ENCODE measurements around the gene STK32B. TPM values are rescaled to one million over a fixed set of nuclear protein-coding genes. Genes with fewer than 3 reads are reported as not detected.

Gene STK32B
- total and polyA plus RNA-seq, 2 experiments from 2014 or later: 0.71 to 2.3 TPM

DNA sequence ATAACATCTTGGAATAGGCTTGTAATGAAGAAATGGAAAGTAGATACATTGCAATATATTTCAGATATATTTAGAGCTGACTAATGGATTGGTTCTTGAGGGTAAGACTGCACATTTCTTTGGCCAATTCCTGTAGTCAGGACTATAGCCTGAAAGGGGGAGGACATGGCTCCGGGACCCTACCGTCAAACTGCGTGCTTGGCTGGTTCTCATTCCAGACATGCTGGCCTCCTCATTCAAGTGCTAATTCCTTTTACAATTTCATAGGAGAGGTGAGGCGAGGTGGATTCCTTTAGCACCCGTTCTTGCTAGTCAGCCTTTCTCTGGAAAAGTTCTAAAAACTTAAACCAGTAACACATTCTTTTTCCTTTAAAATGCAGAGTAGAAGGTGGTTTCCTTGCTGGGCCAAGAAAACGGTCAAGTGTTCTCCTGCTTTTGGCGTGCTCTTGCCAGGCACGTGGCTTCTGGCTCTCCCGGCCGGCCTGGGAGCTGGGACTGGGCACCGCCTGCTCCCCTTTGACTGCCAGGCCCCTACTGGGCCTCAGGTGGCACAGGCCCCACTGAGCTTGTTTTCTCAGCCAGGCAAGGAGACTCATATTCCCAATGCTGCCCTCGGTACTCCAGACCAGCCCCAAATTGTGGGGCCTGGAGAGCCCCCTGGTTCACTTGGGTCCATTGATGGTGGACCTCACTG, 167.2 kb downstream of the STK32B start:
- Histone ChIP-seq H3K79me2 (replicated peaks; ENCODE audit: insufficient read depth) (no peaks in the 10 kb centered on the region), H3K4me1 (ENCODE audit: insufficient read depth) (peaks cover 10% of the 10 kb centered on the region), H3K9me2 (ENCODE audit: insufficient read depth) (no peaks in the 10 kb centered on the region; the same call in 1 of the 2 replicates), H3F3A (replicated peaks; ENCODE audit: low read depth) (no peaks in the 10 kb centered on the region), H2AFZ (no peak overlapping the region), H3K36me3 (ENCODE audit: insufficient read depth) (peaks cover 3% of the 10 kb centered on the region; the same call in 1 of the 2 replicates), H3K27me3 (ENCODE audit: insufficient read depth) (no peaks in the 10 kb centered on the region), H4K20me1 (replicated peaks; ENCODE audit: insufficient read depth) (no peaks in the 10 kb centered on the region), H3K27ac (ENCODE audit: low read depth) (no peak overlapping the region), H3K4me3 (no peak overlapping the region), H3K4me2 (peak overlapping the region; percentile 34; the same call in 1 of the 2 replicates)
- Mint-ChIP-seq H3K9me3 (peaks cover 27% of the 10 kb centered on the region), H3K27ac (no peak overlapping the region), H3K36me3 (ENCODE audit: low read depth) (peaks cover 12% of the 10 kb centered on the region; the same call in 1 of the 3 replicates), H3K4me3 (no peak overlapping the region), H3K4me1 (peaks cover 26% of the 10 kb centered on the region), H3K27me3 (ENCODE audit: insufficient read depth, low read depth, poor library complexity) (peaks cover 8% of the 10 kb centered on the region)
- peak; percentile 67 for ATAC-seq
- TF ChIP-seq CREB1 (CRISPR knock-in tag; IDR thresholded peaks at IDR 0.05; ENCODE audit: low read depth) (no peak), ZNF331 (CRISPR knock-in tag; IDR thresholded peaks at IDR 0.05; ENCODE audit: low read depth) (no peak), EZH2phosphoT487 (IDR thresholded peaks at IDR 0.05; ENCODE audit: unreplicated experiment) (no peak), NANOG (IDR thresholded peaks at IDR 0.05; ENCODE audit: borderline replicate concordance) (no peak), ZNF114 (CRISPR knock-in tag; IDR thresholded peaks at IDR 0.05) (no peak), ETS1 (IDR thresholded peaks at IDR 0.05) (no peak), POLR2AphosphoS5 (IDR thresholded peaks at IDR 0.05; ENCODE audit: low read depth) (no peak), EZH2 (IDR thresholded peaks at IDR 0.05; ENCODE audit: low read depth, unreplicated experiment) (no peak), JUNB (IDR thresholded peaks at IDR 0.05; ENCODE audit: unreplicated experiment) (no peak), CTCF (conservative IDR thresholded peaks at IDR 0.05; ENCODE audit: low read depth in 2 of 2) (no peak), STAT1 (IDR thresholded peaks at IDR 0.05; ENCODE audit: unreplicated experiment) (no peak), ZNF462 (CRISPR knock-in tag; IDR thresholded peaks at IDR 0.05) (no peak)
- TF ChIP-seq, protein P1, sequence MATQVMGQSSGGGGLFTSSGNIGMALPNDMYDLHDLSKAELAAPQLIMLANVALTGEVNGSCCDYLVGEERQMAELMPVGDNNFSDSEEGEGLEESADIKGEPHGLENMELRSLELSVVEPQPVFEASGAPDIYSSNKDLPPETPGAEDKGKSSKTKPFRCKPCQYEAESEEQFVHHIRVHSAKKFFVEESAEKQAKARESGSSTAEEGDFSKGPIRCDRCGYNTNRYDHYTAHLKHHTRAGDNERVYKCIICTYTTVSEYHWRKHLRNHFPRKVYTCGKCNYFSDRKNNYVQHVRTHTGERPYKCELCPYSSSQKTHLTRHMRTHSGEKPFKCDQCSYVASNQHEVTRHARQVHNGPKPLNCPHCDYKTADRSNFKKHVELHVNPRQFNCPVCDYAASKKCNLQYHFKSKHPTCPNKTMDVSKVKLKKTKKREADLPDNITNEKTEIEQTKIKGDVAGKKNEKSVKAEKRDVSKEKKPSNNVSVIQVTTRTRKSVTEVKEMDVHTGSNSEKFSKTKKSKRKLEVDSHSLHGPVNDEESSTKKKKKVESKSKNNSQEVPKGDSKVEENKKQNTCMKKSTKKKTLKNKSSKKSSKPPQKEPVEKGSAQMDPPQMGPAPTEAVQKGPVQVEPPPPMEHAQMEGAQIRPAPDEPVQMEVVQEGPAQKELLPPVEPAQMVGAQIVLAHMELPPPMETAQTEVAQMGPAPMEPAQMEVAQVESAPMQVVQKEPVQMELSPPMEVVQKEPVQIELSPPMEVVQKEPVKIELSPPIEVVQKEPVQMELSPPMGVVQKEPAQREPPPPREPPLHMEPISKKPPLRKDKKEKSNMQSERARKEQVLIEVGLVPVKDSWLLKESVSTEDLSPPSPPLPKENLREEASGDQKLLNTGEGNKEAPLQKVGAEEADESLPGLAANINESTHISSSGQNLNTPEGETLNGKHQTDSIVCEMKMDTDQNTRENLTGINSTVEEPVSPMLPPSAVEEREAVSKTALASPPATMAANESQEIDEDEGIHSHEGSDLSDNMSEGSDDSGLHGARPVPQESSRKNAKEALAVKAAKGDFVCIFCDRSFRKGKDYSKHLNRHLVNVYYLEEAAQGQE (IDR thresholded peaks at IDR 0.05; ENCODE audit: unreplicated experiment): no peak
- peak; percentile 15 for DNase-seq (ENCODE audit: low spot score)
